ENCODE data around the gene GRIK3. TPM values are rescaled to one million over a fixed set of nuclear protein-coding genes. Genes with fewer than 3 reads are reported as not detected.

GRIK3 gene
- total and polyA plus RNA-seq, 2 of the 8 experiments (the other 6 are each of a cell fraction or from before 2014, with no cell fraction given), result 2.1 to 3.4 TPM

- TF ChIP-seq POLR2A (IDR thresholded peaks at IDR 0.05; ENCODE audit: control extremely low read depth in 1 of 2, low read depth in 2 of 2, low read length in 2 of 2), result no peak
- no peak for TF ChIP-seq CBX5 (IDR thresholded peaks at IDR 0.05; ENCODE audit: low read depth, low read length)
- no peak for TF ChIP-seq BRCA1 (IDR thresholded peaks at IDR 0.05; ENCODE audit: low read depth, low read length)
- TF ChIP-seq KDM5A (IDR thresholded peaks at IDR 0.05; ENCODE audit: low read length), result no peak
- no peak for TF ChIP-seq CHD7 (IDR thresholded peaks at IDR 0.05; ENCODE audit: insufficient replicate concordance, low read length)
- no peak for TF ChIP-seq E2F6 (IDR thresholded peaks at IDR 0.05)
- no peak for TF ChIP-seq ASH2L (IDR thresholded peaks at IDR 0.05; ENCODE audit: low read length)
These were observed 46.0 kb downstream of the GRIK3 start (continued) for GRCh38 chr1:36988321-36988720.
